ENCODE measurements around the gene LRPPRC. TPM values are rescaled to one million over a fixed set of nuclear protein-coding genes. Genes with fewer than 3 reads are reported as not detected.

Gene LRPPRC
- total and polyA plus RNA-seq, 10 of the 15 experiments (the other 5 are each of a cell fraction or from before 2014, with no cell fraction given) = 34.1 to 152 (median 97.0) TPM

GRCh38 chr2:43948370-43948769 is 47.4 kb downstream of the LRPPRC start:
- no peaks in the 10 kb centered on the region for H3K9me3 ChIP-seq (replicated peaks; ENCODE audit: control insufficient read depth, insufficient read depth, low read length)
- no peaks in the 10 kb centered on the region for H3K4me1 ChIP-seq (ENCODE audit: control insufficient read depth, insufficient read depth, low read length)
- TF ChIP-seq ZNF384 (IDR thresholded peaks at IDR 0.05; ENCODE audit: borderline replicate concordance, low read depth, low read length) (no peak), WRNIP1 (IDR thresholded peaks at IDR 0.05; ENCODE audit: borderline replicate concordance, low read depth, low read length) (no peak), REST (IDR thresholded peaks at IDR 0.05; ENCODE audit: low read depth, low read length) (no peak), MEF2B (IDR thresholded peaks at IDR 0.05; ENCODE audit: partially characterized antibody, poor library complexity, severe bottlenecking) (no peak), ETV6 (conservative IDR thresholded peaks at IDR 0.05 in 1 of 2, IDR thresholded peaks at IDR 0.05 in 1 of 2; ENCODE audit: borderline replicate concordance in 1 of 2, low read depth in 1 of 2) (no peak), EZH2 (IDR thresholded peaks at IDR 0.05; ENCODE audit: borderline replicate concordance, control insufficient read depth, low read depth, low read length) (no peak), NBN (IDR thresholded peaks at IDR 0.05) (no peak), ESRRA (IDR thresholded peaks at IDR 0.05; ENCODE audit: low read length) (no peak), SUZ12 (IDR thresholded peaks at IDR 0.05; ENCODE audit: unreplicated experiment) (no peak), HCFC1 (IDR thresholded peaks at IDR 0.05; ENCODE audit: low read length) (no peak), E2F4 (IDR thresholded peaks at IDR 0.05; ENCODE audit: low read depth, low read length) (no peak), ATF7 (IDR thresholded peaks at IDR 0.05; ENCODE audit: low read depth) (no peak), TAF1 (IDR thresholded peaks at IDR 0.05; ENCODE audit: borderline replicate concordance, low read depth, low read length) (no peak), RB1 (IDR thresholded peaks at IDR 0.05; ENCODE audit: borderline replicate concordance) (no peak), ZBTB4 (CRISPR knock-in tag; IDR thresholded peaks at IDR 0.05) (no peak), NFIC (IDR thresholded peaks at IDR 0.05; ENCODE audit: low read depth, low read length) (no peak), POLR2AphosphoS2 (IDR thresholded peaks at IDR 0.05; ENCODE audit: low read depth, low read length) (no peak)
- no TSS peak for BruUV-seq (replicated peaks)
- no peak for ATAC-seq
- DNase-seq (ENCODE audit: low read depth, low spot score) = no peak
- H3K4me2 ChIP-seq (ENCODE audit: control insufficient read depth, insufficient read depth) = no peak overlapping the region
- no peaks in the 10 kb centered on the region for H3K27me3 ChIP-seq (replicated peaks in 1 of 2; ENCODE audit: control insufficient read depth in 2 of 2, insufficient read depth in 2 of 2, low read length in 1 of 2)
- no peak overlapping the region for H3K9ac ChIP-seq (ENCODE audit: control insufficient read depth, insufficient read depth, low read length)
- WGBS (ENCODE audit: insufficient coverage, insufficient replicate concordance, low lambda C conversion rate, missing lambda C conversion rate) = 65% methylated on average over 3 of the region's 3 CpGs
- H3K4me3 ChIP-seq = no peak overlapping the region
- intact Hi-C loops (cut with micrococcal nuclease; ENCODE audit: unreplicated experiment) (loop anchor here (2.0 kb wide), 1 partner anchor 14 kb away; no protein-coding TSS in a partner anchor), in situ Hi-C loops (cut with MboI) (no loop called here)
- no peak for FAIRE-seq
- ChIA-PET SMC1A (ENCODE audit: uncharacterized antibody, unreplicated experiment) (no interaction called here), RAD21 (ENCODE audit: unreplicated experiment) (no interaction called here), POLR2A (no interaction called here), CTCF (interaction anchor here (0.9 to 1.2 kb wide), 3 partner anchors 9 to 14 kb away, joined by 3 to 4 read pairs (median 3); no protein-coding TSS in a partner anchor)
- H4K20me1 ChIP-seq (ENCODE audit: control insufficient read depth, insufficient read depth) = no peaks in the 10 kb centered on the region
- H3K36me3 ChIP-seq (ENCODE audit: control insufficient read depth in 2 of 2, insufficient read depth in 2 of 2, low read length in 1 of 2) = peaks cover 0 to 21% of the 10 kb centered on the region in 2 experiments; a peak in 2 of 4 replicates
- H3K79me2 ChIP-seq (ENCODE audit: control insufficient read depth, insufficient read depth, low read length) = no peaks in the 10 kb centered on the region
- H2AFZ ChIP-seq (ENCODE audit: control insufficient read depth, low read depth, low read length) = no peak overlapping the region
- H3K27ac ChIP-seq (ENCODE audit: control insufficient read depth, insufficient read depth) = no peak overlapping the region
